ENCODE results near the gene ARL15. TPM values are rescaled to one million over a fixed set of nuclear protein-coding genes. Genes with fewer than 3 reads are reported as not detected.

Gene ARL15
- total RNA-seq, 1 experiment from 2014 or later = 7.9 TPM

GRCh38 chr5:54214722-54215121 is 95.7 kb downstream of the ARL15 start:
- no peak for DNase-seq (ENCODE audit: low read depth)

GRCh38 chr5:54212331-54212730 is 98.0 kb downstream of the ARL15 start:
- no peak for DNase-seq (ENCODE audit: low read depth)

GRCh38 chr5:54211912-54212311 is 98.5 kb downstream of the ARL15 start:
- DNase-seq (ENCODE audit: low read depth) = no peak

- no peak for DNase-seq (ENCODE audit: low read depth)
Observed at GRCh38 chr5:54207566-54207965, 102.8 kb downstream of the ARL15 start.

GRCh38 chr5:54206580-54207229 is 103.7 kb downstream of the ARL15 start:
- no peak for DNase-seq (ENCODE audit: low read depth)

GRCh38 chr5:54205918-54206317 is 104.5 kb downstream of the ARL15 start:
- DNase-seq (ENCODE audit: low read depth) = no peak

- no peak for DNase-seq (ENCODE audit: low read depth)
Observed at GRCh38 chr5:54205453-54205852, 104.9 kb downstream of the ARL15 start.

GRCh38 chr5:54197018-54197417 is 113.4 kb downstream of the ARL15 start:
- no peak for DNase-seq (ENCODE audit: low read depth)

GRCh38 chr5:54195701-54196100 is 114.7 kb downstream of the ARL15 start:
- DNase-seq (ENCODE audit: low read depth) = no peak

GRCh38 chr5:54194318-54194717 is 116.1 kb downstream of the ARL15 start:
- DNase-seq (ENCODE audit: low read depth) = no peak

GRCh38 chr5:54187694-54188093 is 122.7 kb downstream of the ARL15 start:
- no peak for DNase-seq (ENCODE audit: low read depth)

- no peak for DNase-seq (ENCODE audit: low read depth)
Observed at GRCh38 chr5:54186912-54187445, 123.4 kb downstream of the ARL15 start.

- DNase-seq (ENCODE audit: low read depth) = no peak
Observed at GRCh38 chr5:54186108-54186507, 124.3 kb downstream of the ARL15 start.

GRCh38 chr5:54184806-54185205 is 125.6 kb downstream of the ARL15 start:
- DNase-seq (ENCODE audit: low read depth) = no peak

GRCh38 chr5:54180630-54181031 is 129.7 kb downstream of the ARL15 start:
- no peak for DNase-seq (ENCODE audit: low read depth)

- DNase-seq (ENCODE audit: low read depth) = no peak
Observed at GRCh38 chr5:54178991-54179390, 131.4 kb downstream of the ARL15 start.

GRCh38 chr5:54178207-54178606 is 132.2 kb downstream of the ARL15 start:
- no peak for DNase-seq (ENCODE audit: low read depth)

GRCh38 chr5:54177058-54177457 is 133.3 kb downstream of the ARL15 start:
- no peak for DNase-seq (ENCODE audit: low read depth)

GRCh38 chr5:54176066-54176830 is 134.1 kb downstream of the ARL15 start:
- DNase-seq (ENCODE audit: low read depth) = no peak

- DNase-seq (ENCODE audit: low read depth) = no peak
Observed at GRCh38 chr5:54173251-54173650, 137.1 kb downstream of the ARL15 start.

GRCh38 chr5:54171645-54172384 is 138.6 kb downstream of the ARL15 start:
- DNase-seq (ENCODE audit: low read depth) = peak; percentile 27

GRCh38 chr5:54165687-54166086 is 144.7 kb downstream of the ARL15 start:
- no peak for DNase-seq (ENCODE audit: low read depth)

Data from HT1080 (cell line).